Dermis blood vessel endothelial cell (primary cell): ENCODE measurements around the gene DUS1L. TPM values are rescaled to one million over a fixed set of nuclear protein-coding genes. Genes with fewer than 3 reads are reported as not detected.

Experiments
- DNase-seq: peaks from one replicate; pipeline ENCODE4 v3.0.0; 2010
- total RNA-seq: library from RNA; depleted of rRNA; stranded (reverse); fragments of >200 nt; gene quantifications from 2 replicates; pipeline ENCODE4 v1.2.3, GENCODE V29; 2014

DUS1L gene
- total RNA-seq, 1 donor from 2014 or later: 72.5 TPM

DNA sequence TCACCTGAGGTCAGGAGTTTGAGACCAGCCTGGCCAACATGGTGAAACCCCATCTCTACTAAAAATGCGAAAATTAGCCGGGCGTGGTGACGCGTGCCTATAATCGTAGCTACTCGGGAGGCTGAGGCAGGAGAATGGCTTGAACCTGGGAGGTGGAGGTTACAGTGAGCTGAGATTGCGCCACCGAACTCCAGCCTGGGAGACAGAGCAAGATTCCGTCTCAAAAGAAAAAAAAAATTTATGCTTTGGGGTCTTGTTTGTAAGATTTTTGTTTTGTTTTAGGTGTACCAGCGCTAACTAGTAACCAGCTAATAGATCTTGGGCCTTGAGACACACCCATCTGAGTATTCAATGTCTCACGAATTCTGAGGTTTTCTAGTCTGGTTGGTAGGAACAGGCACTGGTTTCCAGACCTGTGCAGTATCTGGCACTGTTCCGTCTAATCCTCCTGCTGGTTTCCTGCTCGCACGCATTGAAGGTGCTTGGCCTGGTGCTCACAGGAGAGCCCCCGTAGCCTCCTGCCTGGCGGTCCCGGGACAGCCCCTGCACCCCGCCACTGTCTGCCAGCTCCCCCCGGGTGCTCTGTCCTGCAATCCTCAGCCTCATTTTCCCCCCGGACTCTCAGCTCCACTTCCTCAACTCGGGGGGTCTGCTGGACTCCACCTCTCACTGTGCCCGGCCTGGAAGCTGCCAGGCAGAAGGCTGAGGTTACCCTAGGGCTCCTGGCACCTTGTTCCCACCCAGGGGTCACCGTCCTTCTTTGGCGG lies 10.6 kb upstream of the DUS1L start:
- DNase-seq: no peak

DNA sequence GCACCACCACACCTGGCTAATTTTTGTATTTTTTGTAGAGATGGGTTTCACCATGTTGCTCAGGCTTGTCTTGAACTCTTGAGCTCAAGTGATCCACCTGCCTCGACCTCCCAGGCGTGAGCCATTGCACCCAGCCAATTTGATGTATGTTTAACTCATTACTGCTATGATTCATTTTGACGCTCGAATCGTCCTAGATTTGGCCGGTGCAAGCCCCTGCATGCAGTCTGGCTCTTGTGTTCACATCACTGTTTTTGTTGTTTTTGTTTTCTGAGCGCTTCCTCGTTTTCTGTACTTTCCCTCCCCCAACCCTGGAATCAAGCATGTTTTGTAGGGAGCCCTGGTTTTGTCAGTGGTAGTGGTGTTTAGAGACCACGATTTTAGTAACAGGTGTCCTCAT lies 7.8 kb upstream of the DUS1L start:
- DNase-seq: no peak

DNA sequence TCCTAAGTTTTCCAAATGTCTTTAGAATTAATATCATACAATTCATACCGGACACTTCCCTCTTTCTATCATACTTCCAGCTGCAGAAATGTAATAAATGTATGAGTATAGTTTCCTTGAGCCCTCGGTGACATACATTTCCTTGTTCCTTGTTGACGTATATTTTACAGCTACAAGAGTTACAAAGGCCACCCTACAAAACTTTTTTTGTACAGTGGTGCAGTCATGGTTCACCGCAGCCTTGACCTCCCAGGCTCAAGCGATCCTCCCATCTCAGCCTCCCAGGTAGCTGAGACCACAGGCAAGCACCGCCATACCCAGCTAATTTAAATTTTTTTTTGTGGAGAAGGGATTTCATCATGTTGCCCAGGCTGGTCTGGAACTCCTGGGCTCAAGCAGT lies 7.2 kb upstream of the DUS1L start:
- no peak for DNase-seq

DNA sequence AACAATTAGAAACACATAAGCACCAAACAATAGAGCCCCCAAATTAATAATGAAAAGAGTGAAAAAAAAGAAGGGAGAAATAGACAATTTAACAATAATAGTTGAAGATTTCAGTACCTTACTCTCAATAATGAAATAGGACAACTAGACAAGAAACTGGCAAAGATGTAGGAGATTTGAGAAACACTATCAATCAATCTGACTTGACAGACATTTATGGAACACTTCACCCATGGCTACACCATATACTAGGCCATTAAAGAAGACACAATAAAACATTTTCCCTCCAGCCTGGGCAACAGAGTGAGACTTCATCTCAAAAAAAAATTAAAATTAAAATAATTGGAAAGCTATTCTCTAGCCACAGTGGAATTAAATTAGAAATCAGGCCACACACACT lies 5.0 kb upstream of the DUS1L start:
- no peak for DNase-seq

DNA sequence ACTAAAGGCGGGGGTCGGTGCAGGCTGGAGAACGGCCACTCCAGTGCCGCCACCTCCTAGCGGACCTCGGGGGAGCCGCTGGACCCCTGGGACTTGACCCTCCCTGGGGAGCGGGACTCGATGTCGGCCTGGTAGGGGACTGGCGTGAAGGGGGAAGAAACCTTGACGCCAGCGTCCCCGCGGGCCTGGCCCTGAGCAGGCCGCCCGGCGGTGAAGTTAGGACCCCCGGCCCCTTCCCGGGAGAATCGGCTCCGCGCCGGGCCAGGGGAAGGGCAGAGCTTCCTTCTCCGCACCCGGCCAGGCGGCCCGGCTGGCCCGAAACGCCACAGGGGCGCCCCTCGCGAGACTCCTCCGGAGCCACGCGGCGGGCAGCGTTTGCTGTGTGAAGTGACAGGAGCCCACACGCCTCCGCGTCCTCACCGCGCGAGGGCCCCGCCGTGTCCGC lies 389 bp downstream of the DUS1L start:
- peak; percentile 61 for DNase-seq

DNA sequence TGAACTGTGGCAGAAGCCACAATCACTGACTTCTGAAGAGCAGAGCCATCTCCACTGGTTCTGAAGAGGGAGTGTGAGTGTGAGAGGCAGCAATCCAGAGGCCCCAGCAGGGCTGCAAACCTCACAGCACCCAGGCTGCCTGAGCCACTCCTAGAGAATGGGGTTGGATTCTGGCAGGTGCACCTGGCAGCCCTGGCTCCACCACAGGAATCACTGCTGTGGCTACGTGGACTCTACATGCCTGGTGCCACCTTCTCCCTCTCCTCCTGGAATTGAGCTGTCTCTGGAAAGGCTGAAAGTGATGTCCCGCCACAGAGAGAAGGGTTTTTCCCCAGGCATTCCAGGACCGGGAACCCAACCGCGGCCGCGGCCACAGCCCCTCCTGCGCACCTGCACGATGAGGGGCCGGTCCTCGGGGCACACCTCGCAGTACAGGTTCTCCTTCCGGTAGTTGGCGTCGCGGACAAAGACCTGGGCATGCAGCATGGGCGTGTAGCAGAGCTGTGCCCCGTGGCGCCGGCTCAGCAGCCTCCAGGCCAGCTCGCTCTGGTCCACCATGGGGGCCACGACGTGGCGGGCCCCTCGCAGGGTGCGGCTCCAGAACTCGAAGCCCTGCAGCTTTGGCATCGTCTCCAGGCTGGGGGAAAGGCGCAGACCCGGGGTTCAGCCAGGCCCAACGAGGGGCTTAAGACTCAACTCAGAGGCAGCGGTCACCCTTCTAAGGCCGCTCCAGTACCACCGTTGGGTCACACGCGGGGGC lies 991 bp downstream of the DUS1L start:
- DNase-seq: no peak

DNA sequence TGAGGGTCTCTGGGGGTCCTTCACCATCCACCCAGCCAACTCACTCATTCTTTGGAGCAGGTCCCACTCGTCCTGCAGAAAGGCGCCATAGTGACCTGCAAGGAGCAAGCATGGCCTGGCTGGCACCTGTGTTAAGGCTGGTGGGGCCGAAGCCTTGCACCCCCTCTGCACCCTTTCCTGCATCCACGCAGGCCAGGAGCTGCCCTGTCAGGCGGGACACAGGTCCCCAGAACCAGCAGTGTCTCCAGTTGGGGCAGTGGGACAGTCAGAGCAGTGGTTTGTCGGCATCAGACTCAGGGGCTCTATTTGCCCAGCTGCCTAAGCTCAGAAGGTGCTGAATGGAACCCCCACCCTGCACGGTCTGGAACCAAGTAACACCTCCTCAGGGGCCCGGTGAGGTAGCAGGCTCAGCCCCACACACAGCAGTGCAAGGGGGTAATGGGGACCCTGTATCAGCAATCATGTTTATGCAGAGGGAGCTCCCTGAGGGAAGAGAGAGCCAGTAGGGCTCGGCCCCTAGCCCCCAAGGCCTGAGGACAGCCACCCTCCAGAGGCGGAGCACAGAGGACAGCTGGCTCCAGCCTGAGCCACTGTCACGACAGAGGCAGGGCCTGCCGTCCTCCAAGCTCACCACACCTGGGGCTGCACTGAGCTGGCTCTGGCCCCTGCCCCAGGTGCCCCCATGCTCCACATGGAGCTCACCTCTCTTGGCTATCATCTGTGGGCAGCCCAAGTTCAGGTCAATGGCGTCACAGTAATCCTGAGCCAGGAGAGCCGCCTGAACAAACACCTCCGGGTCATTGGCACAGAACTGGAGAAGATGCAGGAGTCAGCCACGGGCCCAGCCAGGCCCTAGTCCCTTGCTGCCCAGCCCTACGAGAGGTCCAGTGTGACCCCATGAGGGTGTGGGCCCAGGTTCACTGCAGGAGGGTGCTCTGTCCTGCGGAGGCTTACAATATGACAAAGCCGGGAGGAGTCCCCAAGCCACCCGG lies 1.9 kb downstream of the DUS1L start:
- no peak for DNase-seq

DNA sequence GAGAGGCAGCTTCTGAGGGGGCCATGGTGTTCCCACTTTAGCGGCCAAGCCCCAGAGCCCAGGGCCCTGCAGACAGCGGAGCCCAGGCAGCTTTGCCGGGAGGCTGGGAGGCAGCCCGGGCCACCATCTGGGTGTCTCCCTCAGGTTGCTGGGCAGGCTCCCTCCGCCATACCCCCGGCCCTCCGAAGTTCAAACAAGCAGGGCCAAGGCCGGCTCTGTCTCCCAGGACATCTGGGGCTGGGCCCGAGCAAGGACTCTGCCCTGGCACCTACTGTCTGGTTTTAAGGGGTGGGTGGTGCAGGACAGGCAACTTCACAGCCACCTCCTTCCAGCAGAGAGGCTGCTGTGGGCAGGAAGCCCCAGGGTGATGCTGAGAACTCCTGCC lies 2.6 kb downstream of the DUS1L start:
- no peak for DNase-seq

DNA sequence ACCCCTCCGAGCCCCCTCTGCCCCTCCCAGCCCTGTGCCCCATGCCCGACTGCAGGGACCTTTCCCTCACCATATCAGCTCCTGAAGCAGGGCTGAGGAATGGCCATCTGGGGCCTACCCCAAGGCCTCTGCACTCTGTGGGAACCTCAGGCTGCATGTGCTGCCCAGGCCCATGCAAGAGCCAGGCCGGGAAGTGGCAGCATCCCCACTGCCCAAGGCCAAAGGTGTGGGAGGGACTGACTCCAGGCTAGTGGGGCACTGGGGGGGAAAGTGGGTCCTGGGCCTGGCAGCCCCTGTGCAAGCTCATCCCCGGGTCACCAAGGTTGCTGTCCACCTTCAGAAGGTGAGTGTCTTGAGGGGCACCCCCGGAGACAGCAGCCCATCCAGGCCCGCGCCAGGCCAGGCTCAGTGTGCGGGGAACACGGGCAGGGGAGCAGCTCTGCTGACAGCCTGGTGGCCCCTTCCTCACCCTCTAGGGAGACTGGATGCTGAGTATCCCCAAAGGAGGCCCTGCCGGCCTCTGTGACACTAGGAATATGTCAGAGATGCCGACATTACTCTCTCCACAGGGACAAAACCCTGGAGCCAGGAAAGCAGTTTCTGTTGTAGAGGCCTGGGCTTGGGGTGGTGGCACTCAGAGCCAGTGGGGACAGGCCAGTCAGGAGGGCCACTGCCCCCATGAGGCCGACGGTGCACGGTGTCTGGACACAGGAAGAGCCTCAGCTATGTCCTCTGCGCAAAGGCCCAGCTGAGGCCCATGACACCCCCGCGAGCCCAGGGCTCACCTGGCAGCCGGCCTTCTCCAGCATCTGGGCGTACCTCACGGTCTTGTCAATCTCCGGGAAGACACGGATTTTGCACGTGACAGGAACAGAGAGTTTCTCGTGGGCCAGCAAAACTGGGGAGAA lies 3.3 kb downstream of the DUS1L start:
- no peak for DNase-seq

DNA sequence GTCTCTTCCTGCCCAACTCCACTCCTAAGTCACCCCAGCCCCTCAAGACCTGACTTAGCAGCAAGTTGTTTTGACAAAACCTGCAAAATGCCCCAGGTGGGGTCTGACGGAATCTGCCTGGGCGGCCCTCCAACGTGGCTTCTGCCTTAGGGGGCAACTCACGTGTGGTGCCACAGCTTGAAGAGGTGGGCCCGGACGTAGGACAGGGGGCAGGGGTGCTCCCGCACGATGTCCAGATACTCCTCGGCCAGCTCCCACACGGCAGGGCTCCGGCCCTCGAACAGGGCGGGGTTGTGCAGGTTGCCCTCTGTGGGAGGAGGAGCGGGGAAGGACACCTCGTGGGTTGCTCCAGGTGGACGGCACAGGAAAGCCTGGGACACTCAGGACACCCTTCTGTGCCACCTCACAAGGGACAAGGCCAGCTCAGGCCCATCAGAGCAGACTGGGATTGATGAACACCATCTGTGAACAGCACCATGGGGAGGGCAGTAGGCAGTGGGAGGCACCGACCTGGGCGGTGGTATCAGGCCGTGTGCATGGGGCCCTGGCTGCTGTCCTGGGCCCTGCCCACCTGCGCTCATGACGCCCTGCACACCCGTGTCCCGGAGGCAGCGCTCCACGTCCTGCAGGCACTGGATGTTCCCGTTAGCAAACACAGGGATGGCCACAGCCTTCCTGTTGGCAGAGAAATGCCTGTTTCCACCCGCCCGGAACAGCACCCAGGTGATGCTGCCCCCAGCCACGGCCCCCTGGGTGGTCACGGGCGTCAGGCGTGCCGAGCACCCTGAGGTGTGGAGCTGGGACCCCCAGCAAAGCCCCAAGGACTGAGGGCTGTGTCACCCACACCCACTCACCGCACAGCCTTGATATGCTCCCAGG lies 4.3 kb downstream of the DUS1L start:
- DNase-seq: no peak

DNA sequence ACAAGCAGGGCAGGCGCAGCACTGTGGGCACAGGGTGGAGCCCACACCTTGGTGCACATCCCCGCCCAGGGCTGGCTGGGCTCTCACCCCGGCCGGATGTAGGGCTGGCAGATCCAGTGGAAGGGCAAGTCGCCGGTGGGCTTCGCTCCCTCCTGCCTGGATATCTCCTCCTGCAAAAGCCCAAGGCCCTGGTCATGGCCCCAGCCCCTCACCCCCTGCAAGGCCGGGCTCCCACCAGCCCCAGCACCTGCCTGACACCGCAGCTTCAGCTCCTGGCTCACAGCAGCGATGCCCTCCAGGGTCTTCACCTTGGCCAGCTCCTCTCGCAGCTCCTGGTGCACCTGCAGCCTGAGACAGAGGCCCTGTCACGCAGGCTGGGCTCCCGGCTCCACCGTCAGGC lies 5.0 kb downstream of the DUS1L start:
- no peak for DNase-seq

DNA sequence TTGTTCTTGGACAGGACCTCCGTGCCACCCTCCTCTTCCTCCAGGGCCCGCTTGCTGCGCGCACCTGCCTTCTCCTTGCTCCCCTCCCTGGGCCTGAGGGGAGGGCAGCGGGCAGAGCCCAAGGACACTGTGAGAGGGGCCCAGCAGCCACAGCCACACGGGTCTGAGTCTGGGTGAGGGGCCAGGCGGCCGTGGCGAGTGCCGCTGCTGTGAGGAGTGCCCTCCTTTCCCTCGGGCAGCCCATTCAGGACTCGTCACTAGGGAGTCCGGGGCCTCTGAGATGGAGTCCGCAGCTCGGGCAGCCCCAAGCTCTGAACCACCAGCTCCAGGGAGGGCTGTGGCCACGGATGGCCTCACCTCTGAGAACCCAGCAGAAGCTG lies 5.6 kb downstream of the DUS1L start:
- DNase-seq: no peak

DNA sequence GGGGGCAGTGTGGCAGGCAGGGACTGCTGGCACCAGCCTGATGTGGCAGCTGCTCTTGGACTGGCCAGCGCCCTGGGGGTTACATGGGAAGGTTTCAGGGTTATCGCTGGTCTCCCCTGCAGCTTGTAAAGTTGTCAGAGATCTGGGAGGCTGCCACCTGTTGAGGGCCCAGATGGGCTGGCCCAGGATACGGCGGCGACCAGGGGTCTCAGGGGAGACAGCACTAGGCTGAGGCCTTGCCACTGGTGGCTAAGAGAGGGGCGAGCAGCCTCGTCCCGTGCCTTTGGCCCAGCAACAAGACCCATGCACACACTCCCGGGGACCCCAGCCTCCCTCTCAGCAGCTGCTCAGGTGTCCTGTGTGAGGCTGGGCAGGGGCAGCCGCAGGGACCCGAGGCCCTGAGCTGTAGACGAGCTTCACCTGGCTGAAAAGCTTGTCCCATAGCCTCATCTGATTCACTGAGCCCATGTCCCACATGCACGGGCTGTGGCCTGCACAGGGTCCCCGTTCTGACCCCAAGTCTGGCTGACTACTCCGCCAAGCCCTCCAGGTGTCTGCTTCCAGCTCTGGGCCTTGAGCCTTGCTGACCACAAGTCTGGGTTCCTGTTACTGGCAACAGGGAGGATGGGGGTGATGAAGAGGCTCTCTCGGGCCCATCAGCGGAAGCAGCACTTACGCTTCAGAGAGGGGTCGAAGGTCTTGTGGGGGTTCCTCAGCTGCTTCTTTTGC lies 6.2 kb downstream of the DUS1L start:
- no peak for DNase-seq

DNA sequence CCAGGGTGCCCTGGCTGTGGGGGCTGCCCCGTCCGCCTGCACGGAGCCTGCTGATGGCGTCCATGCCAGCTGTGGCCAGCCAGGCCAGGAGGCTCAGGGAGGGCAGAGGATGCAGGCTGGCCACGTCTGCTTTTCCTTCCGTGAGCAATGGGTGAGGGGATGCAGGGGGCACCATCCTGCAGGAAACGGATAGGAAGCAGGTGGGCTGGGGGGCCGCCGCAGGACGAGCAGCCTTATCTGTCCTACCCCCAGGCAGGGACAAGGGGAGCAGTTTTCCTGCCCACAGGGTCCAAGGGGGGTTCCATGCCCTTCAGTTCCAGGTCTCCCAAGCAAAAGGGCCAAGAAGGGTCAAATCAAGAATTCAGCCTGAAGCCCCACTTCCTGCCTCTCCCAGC lies 6.8 kb downstream of the DUS1L start:
- no peak for DNase-seq

DNA sequence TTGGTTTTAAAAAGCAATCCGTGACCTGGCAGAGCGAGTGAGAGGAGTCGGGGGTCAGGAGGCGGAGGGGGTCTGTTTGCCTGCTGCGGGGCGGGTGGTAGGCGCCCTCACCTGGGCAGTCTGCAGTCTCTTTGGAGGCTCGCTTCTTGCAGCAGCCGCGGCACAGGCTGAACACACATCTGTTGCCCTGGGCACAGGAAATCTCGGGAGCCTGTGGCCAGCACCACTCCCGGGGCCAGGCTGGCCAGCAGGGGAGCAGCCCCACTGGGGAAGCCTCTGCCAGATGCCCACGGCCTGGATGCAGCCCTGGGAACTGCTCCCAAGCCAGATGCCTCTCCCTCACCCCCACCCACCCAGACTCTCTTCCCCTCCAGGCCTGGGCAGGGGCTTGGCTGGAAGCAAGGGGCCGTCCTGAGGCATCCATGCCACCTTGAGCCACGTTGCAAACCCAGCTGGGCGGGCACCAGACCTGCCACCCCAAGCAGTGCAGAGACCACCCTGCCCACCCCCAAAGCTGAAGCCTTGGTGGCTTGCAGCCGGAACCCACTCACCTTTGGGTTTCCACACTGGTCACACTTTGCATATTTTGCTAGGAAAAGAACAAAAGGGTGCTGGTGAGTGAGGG lies 7.3 kb downstream of the DUS1L start:
- DNase-seq: no peak

DNA sequence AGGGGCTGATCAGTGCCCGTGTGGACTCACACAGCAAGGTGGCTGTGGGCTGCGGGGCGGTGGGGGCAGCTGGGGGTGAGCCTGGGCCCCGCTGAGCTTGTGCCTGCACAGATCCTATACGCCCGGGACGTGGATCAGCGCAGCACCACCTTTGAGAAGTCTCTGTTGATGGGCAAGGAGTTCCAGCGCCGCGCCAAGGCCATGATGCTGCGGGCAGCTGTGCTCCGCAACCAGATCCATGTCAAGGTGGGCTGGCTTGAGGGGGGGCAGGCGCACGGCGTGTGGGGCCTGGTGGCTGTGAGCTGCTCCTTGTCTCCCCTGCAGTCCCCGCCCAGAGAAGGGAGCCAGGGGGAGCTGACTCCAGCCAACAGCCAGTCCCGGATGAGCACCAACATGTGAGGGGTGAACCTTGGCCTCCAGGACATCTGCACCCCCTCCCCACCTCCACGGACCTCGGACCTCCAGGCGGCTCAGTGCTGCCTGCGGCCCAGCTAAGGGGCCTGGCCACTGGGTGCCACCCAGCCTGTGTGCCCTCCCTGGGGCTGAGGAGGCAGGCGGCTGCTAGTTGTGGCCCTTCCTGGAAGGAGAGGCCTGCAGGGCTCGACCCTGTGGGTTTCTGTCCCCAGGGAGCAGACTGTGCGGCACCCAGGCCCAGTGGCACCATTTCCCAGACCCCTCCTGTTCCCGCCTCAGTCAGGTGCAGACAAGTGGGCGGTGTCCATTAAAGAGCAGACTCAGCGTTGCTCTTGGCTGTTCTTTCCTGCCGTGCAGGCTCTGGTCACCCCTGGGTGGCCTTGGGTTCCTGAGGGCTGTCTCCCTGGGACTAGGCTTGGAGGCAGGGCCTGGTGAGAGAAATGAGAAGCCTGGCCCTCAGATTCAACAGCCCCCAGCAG lies 8.6 kb downstream of the DUS1L start:
- no peak for DNase-seq

DNA sequence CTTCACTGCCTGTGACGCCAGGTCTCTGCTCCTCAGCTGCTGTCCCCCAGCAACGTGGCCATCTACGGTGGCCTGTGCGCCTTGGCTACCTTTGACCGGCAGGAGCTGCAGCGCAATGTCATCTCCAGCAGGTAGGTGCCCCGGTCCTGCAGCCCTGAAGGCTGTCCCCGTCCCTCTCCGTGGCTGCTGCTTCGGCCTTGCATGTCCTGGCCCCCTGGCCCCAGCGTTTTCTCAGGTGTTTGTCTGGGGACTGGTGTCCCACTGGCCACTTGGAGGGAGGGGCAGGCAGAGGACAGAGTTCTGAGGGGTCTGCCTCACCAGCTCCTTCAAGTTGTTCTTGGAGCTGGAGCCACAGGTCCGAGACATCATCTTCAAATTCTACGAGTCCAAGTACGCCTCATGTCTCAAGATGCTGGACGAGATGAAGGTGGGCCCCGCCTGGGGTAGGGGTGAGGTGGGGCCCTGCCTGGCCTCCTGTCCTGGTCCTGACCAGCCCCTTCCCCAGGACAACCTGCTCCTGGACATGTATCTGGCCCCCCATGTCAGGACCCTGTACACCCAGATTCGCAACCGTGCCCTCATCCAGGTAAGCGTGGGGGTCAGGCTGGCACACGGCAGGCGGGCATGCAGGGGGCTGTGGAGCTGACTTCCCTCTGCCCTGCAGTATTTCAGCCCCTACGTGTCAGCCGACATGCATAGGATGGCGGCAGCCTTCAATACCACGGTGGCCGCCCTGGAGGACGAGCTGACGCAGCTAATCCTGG lies 9.5 kb downstream of the DUS1L start:
- DNase-seq: no peak
